Measurements from ENCODE around the gene KCNJ1.

DNA sequence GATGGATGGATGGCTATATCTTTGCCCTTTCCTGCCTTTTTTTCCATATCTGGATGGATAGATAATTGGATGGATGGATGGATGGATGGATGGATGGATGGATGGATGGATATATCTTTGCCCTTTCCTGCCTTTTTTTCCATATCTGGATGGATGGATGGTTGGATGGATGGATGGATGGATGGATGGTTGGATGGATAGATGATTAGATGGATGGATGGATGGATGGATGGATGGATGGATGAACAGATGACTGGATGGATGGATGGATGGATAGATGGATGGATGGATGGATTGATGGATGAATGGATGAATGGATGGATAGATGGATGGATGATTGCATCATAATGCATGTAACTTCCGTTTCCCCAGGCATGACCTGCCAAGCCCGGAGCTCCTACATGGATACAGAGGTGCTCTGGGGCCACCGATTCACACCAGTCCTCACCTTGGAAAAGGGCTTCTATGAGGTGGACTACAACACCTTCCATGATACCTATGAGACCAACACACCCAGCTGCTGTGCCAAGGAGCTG is 49.0 kb upstream of the KCNJ1 start:
- TF ChIP-seq, protein P1, sequence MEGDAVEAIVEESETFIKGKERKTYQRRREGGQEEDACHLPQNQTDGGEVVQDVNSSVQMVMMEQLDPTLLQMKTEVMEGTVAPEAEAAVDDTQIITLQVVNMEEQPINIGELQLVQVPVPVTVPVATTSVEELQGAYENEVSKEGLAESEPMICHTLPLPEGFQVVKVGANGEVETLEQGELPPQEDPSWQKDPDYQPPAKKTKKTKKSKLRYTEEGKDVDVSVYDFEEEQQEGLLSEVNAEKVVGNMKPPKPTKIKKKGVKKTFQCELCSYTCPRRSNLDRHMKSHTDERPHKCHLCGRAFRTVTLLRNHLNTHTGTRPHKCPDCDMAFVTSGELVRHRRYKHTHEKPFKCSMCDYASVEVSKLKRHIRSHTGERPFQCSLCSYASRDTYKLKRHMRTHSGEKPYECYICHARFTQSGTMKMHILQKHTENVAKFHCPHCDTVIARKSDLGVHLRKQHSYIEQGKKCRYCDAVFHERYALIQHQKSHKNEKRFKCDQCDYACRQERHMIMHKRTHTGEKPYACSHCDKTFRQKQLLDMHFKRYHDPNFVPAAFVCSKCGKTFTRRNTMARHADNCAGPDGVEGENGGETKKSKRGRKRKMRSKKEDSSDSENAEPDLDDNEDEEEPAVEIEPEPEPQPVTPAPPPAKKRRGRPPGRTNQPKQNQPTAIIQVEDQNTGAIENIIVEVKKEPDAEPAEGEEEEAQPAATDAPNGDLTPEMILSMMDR (IDR thresholded peaks at IDR 0.05): no peak
- TF ChIP-seq POLR2A (IDR thresholded peaks at IDR 0.05): no peak

Data from lower leg skin (tissue), 3 donors.